Measurements from ENCODE around the gene TGFBRAP1. TPM values are rescaled to one million over a fixed set of nuclear protein-coding genes. Genes with fewer than 3 reads are reported as not detected.

Gene TGFBRAP1
- total and polyA plus RNA-seq, 2 experiments from 2014 or later = 10.4 to 18.3 TPM

- H4K20me1 ChIP-seq (ENCODE audit: insufficient read depth, poor library complexity, severe bottlenecking) = no peaks in the 10 kb centered on the region
- H3K4me1 ChIP-seq (ENCODE audit: insufficient read depth) = no peaks in the 10 kb centered on the region
- no peak for DNase-seq (ENCODE audit: low spot score)
- H3K9me3 ChIP-seq (ENCODE audit: low read depth) = no peaks in the 10 kb centered on the region
- TF ChIP-seq EZH2 (IDR thresholded peaks at IDR 0.05; ENCODE audit: borderline replicate concordance) (no peak), CTCF (IDR thresholded peaks at IDR 0.05; ENCODE audit: poor library complexity) (no peak), EZH2phosphoT487 (IDR thresholded peaks at IDR 0.05; ENCODE audit: low read depth, severe bottlenecking, unreplicated experiment) (no peak)
- peaks cover 48% of the 10 kb centered on the region for H3K79me2 ChIP-seq
- H3K4me3 ChIP-seq = no peak overlapping the region
- no peak overlapping the region for H3K4me2 ChIP-seq
- no peak overlapping the region for H2AFZ ChIP-seq
- no peaks in the 10 kb centered on the region for H3K9me2 ChIP-seq (replicated peaks; ENCODE audit: insufficient read depth)
- no peaks in the 10 kb centered on the region for H3K36me3 ChIP-seq (replicated peaks; ENCODE audit: insufficient read depth, low read depth)
- no peak overlapping the region for H3K27ac ChIP-seq
- WGBS (ENCODE audit: low lambda C conversion rate, missing lambda C conversion rate) = 87% methylated on average over 7 of the region's 7 CpGs
- H3K27me3 ChIP-seq = no peaks in the 10 kb centered on the region
Observed at GRCh38 chr2:105307146-105307545, 22.4 kb downstream of the TGFBRAP1 start.

- TF ChIP-seq EZH2 (IDR thresholded peaks at IDR 0.05; ENCODE audit: borderline replicate concordance) (no peak), CTCF (IDR thresholded peaks at IDR 0.05; ENCODE audit: poor library complexity) (no peak), EZH2phosphoT487 (IDR thresholded peaks at IDR 0.05; ENCODE audit: low read depth, severe bottlenecking, unreplicated experiment) (no peak)
- 95% methylated on average over 3 of the region's 3 CpGs for WGBS (ENCODE audit: low lambda C conversion rate, missing lambda C conversion rate)
Observed at GRCh38 chr2:105301646-105302045, 27.9 kb downstream of the TGFBRAP1 start.

GRCh38 chr2:105299290-105299689 lies 30.2 kb downstream of the TGFBRAP1 start:
- H2AFZ ChIP-seq = no peak overlapping the region
- no peaks in the 10 kb centered on the region for H3K9me2 ChIP-seq (replicated peaks; ENCODE audit: insufficient read depth)
- no peaks in the 10 kb centered on the region for H3K9me3 ChIP-seq (ENCODE audit: low read depth)
- no peak overlapping the region for H3K4me2 ChIP-seq
- no peaks in the 10 kb centered on the region for H3K27me3 ChIP-seq
- no peaks in the 10 kb centered on the region for H3K4me1 ChIP-seq (ENCODE audit: insufficient read depth)
- peaks cover 35% of the 10 kb centered on the region for H3K79me2 ChIP-seq
- TF ChIP-seq EZH2 (IDR thresholded peaks at IDR 0.05; ENCODE audit: borderline replicate concordance) = no peak
- TF ChIP-seq CTCF (IDR thresholded peaks at IDR 0.05; ENCODE audit: poor library complexity) = no peak
- no peak for TF ChIP-seq EZH2phosphoT487 (IDR thresholded peaks at IDR 0.05; ENCODE audit: low read depth, severe bottlenecking, unreplicated experiment)
- no peak overlapping the region for H3K4me3 ChIP-seq
- DNase-seq (ENCODE audit: low spot score) = no peak
- no peak overlapping the region for H3K27ac ChIP-seq
- no peaks in the 10 kb centered on the region for H3K36me3 ChIP-seq (replicated peaks; ENCODE audit: insufficient read depth, low read depth)
- H4K20me1 ChIP-seq (ENCODE audit: insufficient read depth, poor library complexity, severe bottlenecking) = no peaks in the 10 kb centered on the region
- WGBS (ENCODE audit: low lambda C conversion rate, missing lambda C conversion rate) = 84% methylated on average over 5 of the region's 5 CpGs

More at GRCh38 chr2:105301646-105302045, 27.9 kb downstream of the TGFBRAP1 start:
- no peak overlapping the region for H3K4me2 ChIP-seq
- no peaks in the 10 kb centered on the region for H3K36me3 ChIP-seq (replicated peaks; ENCODE audit: insufficient read depth, low read depth)
- H3K79me2 ChIP-seq = peaks cover 47% of the 10 kb centered on the region
- H3K27ac ChIP-seq = no peak overlapping the region
- H4K20me1 ChIP-seq (ENCODE audit: insufficient read depth, poor library complexity, severe bottlenecking) = no peaks in the 10 kb centered on the region
- DNase-seq (ENCODE audit: low spot score) = no peak
- H2AFZ ChIP-seq = no peak overlapping the region
- H3K9me2 ChIP-seq (replicated peaks; ENCODE audit: insufficient read depth) = no peaks in the 10 kb centered on the region
- no peak overlapping the region for H3K4me3 ChIP-seq
- H3K27me3 ChIP-seq = no peaks in the 10 kb centered on the region
- H3K4me1 ChIP-seq (ENCODE audit: insufficient read depth) = no peaks in the 10 kb centered on the region
- no peaks in the 10 kb centered on the region for H3K9me3 ChIP-seq (ENCODE audit: low read depth)

GRCh38 chr2:105298017-105298416 lies 31.5 kb downstream of the TGFBRAP1 start:
- Histone ChIP-seq H3K9me2 (replicated peaks; ENCODE audit: insufficient read depth) (no peaks in the 10 kb centered on the region), H3K27ac (no peak overlapping the region), H2AFZ (no peak overlapping the region), H3K4me1 (ENCODE audit: insufficient read depth) (no peaks in the 10 kb centered on the region), H3K36me3 (replicated peaks; ENCODE audit: insufficient read depth, low read depth) (no peaks in the 10 kb centered on the region), H3K9me3 (ENCODE audit: low read depth) (no peaks in the 10 kb centered on the region), H4K20me1 (ENCODE audit: insufficient read depth, poor library complexity, severe bottlenecking) (no peaks in the 10 kb centered on the region), H3K79me2 (peaks cover 28% of the 10 kb centered on the region), H3K4me3 (no peak overlapping the region), H3K4me2 (no peak overlapping the region), H3K27me3 (no peaks in the 10 kb centered on the region)
- TF ChIP-seq EZH2 (IDR thresholded peaks at IDR 0.05; ENCODE audit: borderline replicate concordance) = no peak
- no peak for TF ChIP-seq CTCF (IDR thresholded peaks at IDR 0.05; ENCODE audit: poor library complexity)
- TF ChIP-seq EZH2phosphoT487 (IDR thresholded peaks at IDR 0.05; ENCODE audit: low read depth, severe bottlenecking, unreplicated experiment) = no peak
- DNase-seq (ENCODE audit: low spot score) = no peak
- 98% methylated on average over 3 of the region's 3 CpGs for WGBS (ENCODE audit: low lambda C conversion rate, missing lambda C conversion rate)

Measured in hepatocyte (in vitro differentiated cells).